Measurements from ENCODE around the gene PGAM2. TPM values are rescaled to one million over a fixed set of nuclear protein-coding genes. Genes with fewer than 3 reads are reported as not detected.

PGAM2 gene
- total RNA-seq, 1 experiment from 2014 or later, result 8.7 TPM

DNA sequence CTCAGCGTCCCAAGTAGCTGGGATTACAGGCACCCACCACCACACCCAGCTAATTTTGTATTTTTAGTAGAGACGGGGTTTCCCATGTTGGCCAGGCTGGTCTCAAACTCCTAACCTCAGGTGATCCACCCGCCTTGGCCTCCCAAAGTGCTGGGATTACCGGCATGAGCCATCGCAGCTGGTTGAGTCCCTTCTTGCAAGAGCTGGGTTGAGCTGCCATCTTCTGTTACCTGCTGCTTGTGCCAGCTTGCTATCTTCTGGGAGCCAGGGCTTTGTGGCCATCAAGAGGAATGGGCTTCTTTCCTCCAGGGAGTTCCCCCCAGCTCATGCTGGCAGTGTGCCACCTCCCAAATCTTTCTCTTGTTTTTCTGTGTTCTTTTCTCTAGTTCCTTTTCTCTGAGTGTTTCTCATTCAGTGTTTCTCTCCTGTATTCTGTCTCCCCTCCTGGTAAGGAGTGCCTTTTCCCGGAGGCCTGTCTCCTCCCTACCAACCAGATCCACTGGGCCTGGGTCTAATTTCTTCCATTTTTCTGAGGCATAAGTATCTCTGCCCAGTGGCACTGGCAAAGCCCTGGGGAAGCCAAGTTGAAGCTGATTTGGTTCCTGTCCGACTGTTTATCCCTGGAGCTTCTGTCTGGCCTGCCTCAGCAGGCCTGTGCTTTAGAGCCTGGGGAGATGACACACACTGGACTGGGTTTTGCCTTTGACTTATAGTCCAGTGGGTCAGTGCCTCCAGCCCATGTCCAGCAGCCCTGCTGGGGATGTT, 17.2 kb downstream of the PGAM2 start:
- no peaks in the 10 kb centered on the region for H3K9me3 Mint-ChIP-seq
- Histone ChIP-seq H3K9me3 (ENCODE audit: control insufficient read depth, low read depth, low read length) (no peaks in the 10 kb centered on the region), H3K4me1 (ENCODE audit: insufficient read depth, low read length) (no peaks in the 10 kb centered on the region; the same call in 1 of the 2 replicates), H2AFZ (ENCODE audit: low read length) (no peak overlapping the region), H3K79me2 (ENCODE audit: insufficient read depth, low read length) (peaks cover 2% of the 10 kb centered on the region; the same call in 1 of the 2 replicates), H3K9ac (ENCODE audit: extremely low read depth, insufficient read length, low read length) (no peak overlapping the region), H3K4ac (ENCODE audit: low read depth, low read length) (no peak overlapping the region), H2BK20ac (ENCODE audit: low read depth, low read length, poor library complexity, severe bottlenecking) (no peak overlapping the region), H3T11ph (ENCODE audit: low read length) (no peak overlapping the region), H2BK12ac (ENCODE audit: insufficient read length, low read depth, low read length) (no peak overlapping the region), H3K27me3 (ENCODE audit: insufficient read depth, low read length) (no peaks in the 10 kb centered on the region), H2BK120ac (ENCODE audit: low read depth, low read length, poor library complexity, severe bottlenecking) (no peak overlapping the region), H3K27ac (ENCODE audit: insufficient read length, low read depth, low read length) (no peak overlapping the region), H3K18ac (ENCODE audit: insufficient read length, low read depth, low read length) (no peak overlapping the region), H2BK15ac (ENCODE audit: low read depth, low read length) (no peak overlapping the region), H4K5ac (ENCODE audit: insufficient read length, low read depth, low read length) (no peak overlapping the region), H3K23me2 (ENCODE audit: insufficient read length, low read depth, low read length, poor library complexity, severe bottlenecking) (peaks cover 13% of the 10 kb centered on the region), H2AK5ac (ENCODE audit: insufficient read length, low read length) (no peak overlapping the region), H3K56ac (ENCODE audit: insufficient read length, low read depth, low read length) (no peak overlapping the region), H3K4me2 (ENCODE audit: insufficient read depth, insufficient read length, low read length) (no peak overlapping the region), H3K79me1 (ENCODE audit: insufficient read depth, low read depth, low read length, poor library complexity, severe bottlenecking) (no peaks in the 10 kb centered on the region), H4K8ac (replicated peaks; ENCODE audit: insufficient read length, low read depth, low read length) (no peak overlapping the region), H3K14ac (ENCODE audit: insufficient read depth, low read length) (no peak overlapping the region), H3K23ac (ENCODE audit: insufficient read length, low read depth, low read length) (no peak overlapping the region), H4K91ac (ENCODE audit: insufficient read length, low read depth, low read length) (no peak overlapping the region), H4K20me1 (ENCODE audit: control insufficient read depth, insufficient read depth, insufficient read length) (no peaks in the 10 kb centered on the region), H2BK5ac (ENCODE audit: insufficient read length, low read length) (no peak overlapping the region)
- peaks cover 8 to 31% (median 29%) of the 10 kb centered on the region in 3 experiments; a peak in 6 of 7 replicates for H3K36me3 Mint-ChIP-seq (ENCODE audit: insufficient read depth in 1 of 3, low read depth in 3 of 3)
- no peak overlapping the region for H3K4me3 Mint-ChIP-seq
- DNase-seq, result peak; percentile 5
- peaks cover 14 to 17% of the 10 kb centered on the region in 2 experiments for H3K4me1 Mint-ChIP-seq
- TF ChIP-seq, protein P1, sequence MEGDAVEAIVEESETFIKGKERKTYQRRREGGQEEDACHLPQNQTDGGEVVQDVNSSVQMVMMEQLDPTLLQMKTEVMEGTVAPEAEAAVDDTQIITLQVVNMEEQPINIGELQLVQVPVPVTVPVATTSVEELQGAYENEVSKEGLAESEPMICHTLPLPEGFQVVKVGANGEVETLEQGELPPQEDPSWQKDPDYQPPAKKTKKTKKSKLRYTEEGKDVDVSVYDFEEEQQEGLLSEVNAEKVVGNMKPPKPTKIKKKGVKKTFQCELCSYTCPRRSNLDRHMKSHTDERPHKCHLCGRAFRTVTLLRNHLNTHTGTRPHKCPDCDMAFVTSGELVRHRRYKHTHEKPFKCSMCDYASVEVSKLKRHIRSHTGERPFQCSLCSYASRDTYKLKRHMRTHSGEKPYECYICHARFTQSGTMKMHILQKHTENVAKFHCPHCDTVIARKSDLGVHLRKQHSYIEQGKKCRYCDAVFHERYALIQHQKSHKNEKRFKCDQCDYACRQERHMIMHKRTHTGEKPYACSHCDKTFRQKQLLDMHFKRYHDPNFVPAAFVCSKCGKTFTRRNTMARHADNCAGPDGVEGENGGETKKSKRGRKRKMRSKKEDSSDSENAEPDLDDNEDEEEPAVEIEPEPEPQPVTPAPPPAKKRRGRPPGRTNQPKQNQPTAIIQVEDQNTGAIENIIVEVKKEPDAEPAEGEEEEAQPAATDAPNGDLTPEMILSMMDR (conservative IDR thresholded peaks at IDR 0.05), result no peak
- no peaks in the 10 kb centered on the region for H3K27me3 Mint-ChIP-seq (ENCODE audit: low read depth)
- no peak overlapping the region; a peak in 1 of 7 replicates for H3K27ac Mint-ChIP-seq
- WGBS (ENCODE audit: extremely low coverage, insufficient read length, low lambda C conversion rate), result no CpG with 5 or more reads among the region's 7 CpGs

Measured in H9 (cell line).